Measurements from ENCODE around the gene ATP5F1A. TPM values are rescaled to one million over a fixed set of nuclear protein-coding genes. Genes with fewer than 3 reads are reported as not detected.

The ATP5F1A gene
- total RNA-seq, 2 experiments from 2014 or later: 205 to 206 TPM

GRCh38 chr18:46053368-46054095, 44.6 kb downstream of the ATP5F1A start:
- no peaks in the 10 kb centered on the region for H3K27me3 ChIP-seq (ENCODE audit: control insufficient read depth in 1 of 2, insufficient read depth in 2 of 2, low read length in 2 of 2)
- peaks cover 25% of the 10 kb centered on the region for H3K4me1 ChIP-seq (ENCODE audit: insufficient read depth, low read length)
- no peak overlapping the region for H3K4me3 ChIP-seq (ENCODE audit: low read length)
- H3K9me3 ChIP-seq (ENCODE audit: control insufficient read depth in 1 of 2, insufficient read depth in 1 of 2, low read length in 2 of 2): no peaks in the 10 kb centered on the region
- no peaks in the 10 kb centered on the region for H3K36me3 ChIP-seq (ENCODE audit: insufficient read depth, low read length)
- no peak overlapping the region for H3K27ac Mint-ChIP-seq
- no peak overlapping the region for H3K4me3 Mint-ChIP-seq
- H3K36me3 Mint-ChIP-seq (ENCODE audit: low read depth): no peaks in the 10 kb centered on the region
- no peak for TF ChIP-seq CTCF (IDR thresholded peaks at IDR 0.05)
- CTCF ChIA-PET: interaction anchor here (1.5 kb wide), 1 partner anchor 10 kb away, joined by 3 read pairs; no protein-coding TSS in a partner anchor
- no peaks in the 10 kb centered on the region for H3K9me3 Mint-ChIP-seq
- no peaks in the 10 kb centered on the region for H3K27me3 Mint-ChIP-seq
- H3K4me1 Mint-ChIP-seq (ENCODE audit: low read depth): peaks cover 35% of the 10 kb centered on the region
- no peak for DNase-seq
- H3K27ac ChIP-seq (ENCODE audit: low read depth in 1 of 2, low read length in 2 of 2): no peak overlapping the region
- ATAC-seq (ENCODE audit: poor library complexity): no peak
- POLR2A ChIA-PET: no interaction called here
- intact Hi-C loops (cut with DNase I, micrococcal nuclease): no loop called here

DNA sequence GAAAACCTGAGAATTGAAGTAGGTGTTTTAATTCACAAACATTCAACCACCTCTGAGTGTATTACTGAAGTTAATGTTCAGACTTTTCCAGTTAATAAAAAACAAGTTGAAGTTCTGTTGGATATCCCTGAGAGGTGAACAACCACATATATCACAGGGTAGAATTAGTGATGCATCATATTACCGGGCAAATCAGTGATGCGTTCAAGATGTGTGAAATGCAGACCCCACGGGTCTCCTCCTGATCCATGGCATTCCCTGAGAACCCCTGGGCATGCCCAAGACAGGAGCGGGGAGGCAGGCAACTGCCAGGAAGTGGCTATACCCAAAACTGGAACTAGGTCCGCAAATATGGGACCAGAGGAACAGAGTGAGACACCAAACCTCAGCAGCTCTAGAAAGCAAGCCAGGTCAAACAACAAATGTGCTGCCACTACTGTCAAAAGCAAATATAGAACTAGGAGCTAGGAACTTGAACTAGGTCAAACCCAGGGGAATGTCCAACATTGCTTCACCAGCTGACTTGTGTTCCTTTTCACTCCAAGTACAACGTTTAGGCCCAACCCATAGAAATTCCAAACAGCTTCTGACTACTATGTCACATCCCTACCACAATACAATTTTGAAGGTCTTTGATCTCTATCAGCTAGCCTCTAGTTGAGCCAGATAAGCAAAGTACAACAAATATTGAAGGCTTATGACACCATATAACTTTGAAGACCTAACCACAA, 46.2 kb downstream of the ATP5F1A start:
- no peak overlapping the region for H3K4me3 Mint-ChIP-seq
- no peaks in the 10 kb centered on the region for H3K9me3 ChIP-seq (ENCODE audit: control insufficient read depth in 1 of 2, insufficient read depth in 1 of 2, low read length in 2 of 2)

GRCh38 chr18:46050268-46050667, 47.8 kb downstream of the ATP5F1A start:
- intact Hi-C loops (cut with DNase I, micrococcal nuclease): no loop called here
- no peak for TF ChIP-seq CTCF (IDR thresholded peaks at IDR 0.05)
- ChIA-PET POLR2A (no interaction called here), CTCF (no interaction called here)
- no peak overlapping the region for H3K27ac Mint-ChIP-seq
- H3K27ac ChIP-seq (ENCODE audit: low read depth in 1 of 2, low read length in 2 of 2): no peak overlapping the region
- no peaks in the 10 kb centered on the region for H3K36me3 ChIP-seq (ENCODE audit: insufficient read depth, low read length)
- H3K4me3 Mint-ChIP-seq: no peak overlapping the region
- H3K9me3 Mint-ChIP-seq: no peaks in the 10 kb centered on the region
- no peaks in the 10 kb centered on the region for H3K36me3 Mint-ChIP-seq (ENCODE audit: low read depth)
- no peak overlapping the region for H3K4me3 ChIP-seq (ENCODE audit: low read length)
- no peaks in the 10 kb centered on the region for H3K27me3 Mint-ChIP-seq
- no peaks in the 10 kb centered on the region for H3K27me3 ChIP-seq (ENCODE audit: control insufficient read depth in 1 of 2, insufficient read depth in 2 of 2, low read length in 2 of 2)
- H3K4me1 ChIP-seq (ENCODE audit: insufficient read depth, low read length): peaks cover 16% of the 10 kb centered on the region
- DNase-seq (no peak), ATAC-seq (ENCODE audit: poor library complexity) (no peak)
- no peaks in the 10 kb centered on the region for H3K9me3 ChIP-seq (ENCODE audit: control insufficient read depth in 1 of 2, insufficient read depth in 1 of 2, low read length in 2 of 2)
- peaks cover 36% of the 10 kb centered on the region for H3K4me1 Mint-ChIP-seq (ENCODE audit: low read depth)

More for the DNA sequence above, 46.2 kb downstream of the ATP5F1A start:
- Mint-ChIP-seq H3K9me3 (no peaks in the 10 kb centered on the region), H3K27me3 (no peaks in the 10 kb centered on the region), H3K27ac (no peak overlapping the region), H3K36me3 (ENCODE audit: low read depth) (no peaks in the 10 kb centered on the region), H3K4me1 (ENCODE audit: low read depth) (peaks cover 36% of the 10 kb centered on the region)
- Histone ChIP-seq H3K27me3 (ENCODE audit: control insufficient read depth in 1 of 2, insufficient read depth in 2 of 2, low read length in 2 of 2) (no peaks in the 10 kb centered on the region), H3K36me3 (ENCODE audit: insufficient read depth, low read length) (no peaks in the 10 kb centered on the region), H3K4me1 (ENCODE audit: insufficient read depth, low read length) (peaks cover 25% of the 10 kb centered on the region), H3K4me3 (ENCODE audit: low read length) (no peak overlapping the region), H3K27ac (ENCODE audit: low read depth in 1 of 2, low read length in 2 of 2) (no peak overlapping the region)
- TF ChIP-seq CTCF (IDR thresholded peaks at IDR 0.05): no peak
- ChIA-PET POLR2A (interaction anchor here (0.9 kb wide), 1 partner anchor 24 kb away, joined by 3 read pairs; no protein-coding TSS in a partner anchor), CTCF (no interaction called here)
- intact Hi-C loops (cut with DNase I, micrococcal nuclease): no loop called here
- DNase-seq (peak in 2 of 14 experiments; percentile 55 to 64), ATAC-seq (ENCODE audit: poor library complexity) (no peak)
